ENCODE results near the gene C2orf76. TPM values are rescaled to one million over a fixed set of nuclear protein-coding genes. Genes with fewer than 3 reads are reported as not detected.

C2orf76 gene
- total and polyA plus RNA-seq, 10 of the 15 experiments (the other 5 are each of a cell fraction or from before 2014, with no cell fraction given), result 14.0 to 46.1 (median 25.4) TPM

- H4K20me1 ChIP-seq (ENCODE audit: control insufficient read depth, insufficient read depth), result no peaks in the 10 kb centered on the region
- H3K4me1 ChIP-seq (ENCODE audit: control insufficient read depth, insufficient read depth, low read length), result no peaks in the 10 kb centered on the region
- no peak overlapping the region for H3K4me3 ChIP-seq
- FAIRE-seq (no peak), DNase-seq (ENCODE audit: low read depth, low spot score) (no peak), ATAC-seq (no peak)
- H2AFZ ChIP-seq (ENCODE audit: control insufficient read depth, low read depth, low read length), result no peak overlapping the region
- ChIA-PET POLR2A (no interaction called here), CTCF (interaction anchor here (2.8 kb wide), 1 partner anchor 10 kb away, joined by 8 read pairs; no protein-coding TSS in a partner anchor), SMC1A (ENCODE audit: uncharacterized antibody, unreplicated experiment) (no interaction called here), RAD21 (ENCODE audit: unreplicated experiment) (interaction anchor here (0.5 to 0.7 kb wide), 2 partner anchors 10 to 187 kb away, joined by 3 read pairs; no protein-coding TSS in a partner anchor)
- TF ChIP-seq SREBF2 (IDR thresholded peaks at IDR 0.05; ENCODE audit: low read length) (no peak), ASH2L (IDR thresholded peaks at IDR 0.05; ENCODE audit: borderline replicate concordance, low read depth) (no peak), FOXK2 (IDR thresholded peaks at IDR 0.05) (no peak), RAD21 (IDR thresholded peaks at IDR 0.05; ENCODE audit: insufficient read depth, low read depth, low read length) (no peak), CUX1 (IDR thresholded peaks at IDR 0.05; ENCODE audit: insufficient replicate concordance, low read depth, low read length) (no peak)
- H3K4me2 ChIP-seq (ENCODE audit: control insufficient read depth, insufficient read depth), result no peak overlapping the region
- H3K27ac ChIP-seq (ENCODE audit: control insufficient read depth, insufficient read depth), result no peak overlapping the region
- no peaks in the 10 kb centered on the region for H3K36me3 ChIP-seq (ENCODE audit: control insufficient read depth in 2 of 2, insufficient read depth in 2 of 2, low read length in 1 of 2)
- in situ Hi-C loops (cut with MboI) (no loop called here), intact Hi-C loops (cut with micrococcal nuclease; ENCODE audit: unreplicated experiment) (no loop called here)
- no peaks in the 10 kb centered on the region for H3K79me2 ChIP-seq (ENCODE audit: control insufficient read depth, insufficient read depth, low read length)
- no peak overlapping the region for H3K9ac ChIP-seq (ENCODE audit: control insufficient read depth, insufficient read depth, low read length)
- H3K27me3 ChIP-seq (replicated peaks in 1 of 2; ENCODE audit: control insufficient read depth in 2 of 2, insufficient read depth in 2 of 2, low read length in 1 of 2), result no peaks in the 10 kb centered on the region
- no TSS peak for BruUV-seq (replicated peaks)
- WGBS (ENCODE audit: insufficient coverage, insufficient replicate concordance, low lambda C conversion rate, missing lambda C conversion rate), result 31% methylated on average over 6 of the region's 6 CpGs
- H3K9me3 ChIP-seq (replicated peaks; ENCODE audit: control insufficient read depth, insufficient read depth, low read length), result no peaks in the 10 kb centered on the region
These were observed 30.6 kb upstream of the C2orf76 start for GRCh38 chr2:119397196-119397595.

Data from GM12878 (cell line).